Activated CD8-positive, alpha-beta memory T cell treated with anti-CD3 and anti-CD28 coated beads, Interleukin-2, amount 50 U/mL, for 1 hour (primary cell): ENCODE measurements around the gene P2RY1.

ENCODE experiments used
- DNase-seq: peaks from one replicate; pipeline ENCODE4 v3.0.0-alpha.2; 2020; ENCODE audit errors: extremely low read depth

P2RY1 gene, protein sequence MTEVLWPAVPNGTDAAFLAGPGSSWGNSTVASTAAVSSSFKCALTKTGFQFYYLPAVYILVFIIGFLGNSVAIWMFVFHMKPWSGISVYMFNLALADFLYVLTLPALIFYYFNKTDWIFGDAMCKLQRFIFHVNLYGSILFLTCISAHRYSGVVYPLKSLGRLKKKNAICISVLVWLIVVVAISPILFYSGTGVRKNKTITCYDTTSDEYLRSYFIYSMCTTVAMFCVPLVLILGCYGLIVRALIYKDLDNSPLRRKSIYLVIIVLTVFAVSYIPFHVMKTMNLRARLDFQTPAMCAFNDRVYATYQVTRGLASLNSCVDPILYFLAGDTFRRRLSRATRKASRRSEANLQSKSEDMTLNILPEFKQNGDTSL

DNA sequence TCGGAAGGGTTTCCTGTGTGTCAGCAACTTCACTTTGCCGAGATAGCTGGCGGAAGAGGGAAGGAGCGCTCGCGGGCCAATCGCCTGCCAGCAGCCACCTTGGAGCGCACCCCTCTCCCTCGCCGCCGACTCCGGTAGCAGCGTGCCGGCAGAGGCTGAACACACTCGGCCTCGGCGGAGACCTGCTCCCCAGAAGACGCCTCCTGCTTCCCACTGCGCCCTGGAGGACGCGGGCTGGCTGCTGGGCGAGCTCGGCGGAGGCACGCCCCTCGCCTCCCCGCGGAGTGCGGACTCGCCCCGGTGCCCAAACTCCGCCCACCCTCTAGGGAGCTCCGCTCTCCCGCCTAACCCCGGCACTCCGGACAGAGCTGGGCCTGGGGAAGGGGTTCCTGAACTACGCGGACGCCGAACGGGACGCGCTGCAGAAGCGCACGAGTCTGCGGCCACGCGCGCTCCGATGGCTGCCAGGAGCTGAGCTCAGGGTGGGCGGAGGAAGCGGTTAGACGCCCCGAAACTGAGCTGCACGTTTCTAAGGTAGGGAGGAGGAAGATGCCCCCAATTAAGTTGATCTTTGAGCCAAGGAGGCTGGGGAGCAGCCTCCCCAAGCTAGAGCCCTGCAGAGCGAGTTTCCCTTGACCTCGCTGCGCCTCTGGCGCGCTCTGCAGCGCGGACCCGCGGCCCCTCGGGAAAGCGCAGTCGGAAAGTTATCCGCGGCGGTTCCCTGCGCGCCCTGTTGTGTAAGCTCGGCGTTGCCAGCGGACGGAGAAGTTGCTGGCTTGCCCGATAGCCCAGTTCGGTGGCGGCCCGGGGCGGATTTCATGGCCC, at the start of gene P2RY1:
Gene P2RY1 (plus strand): TSS at position 356 of the 825 bp plus-strand sequence. CDS start 652 bp downstream, outside the sequence.
- no peak for DNase-seq

DNA sequence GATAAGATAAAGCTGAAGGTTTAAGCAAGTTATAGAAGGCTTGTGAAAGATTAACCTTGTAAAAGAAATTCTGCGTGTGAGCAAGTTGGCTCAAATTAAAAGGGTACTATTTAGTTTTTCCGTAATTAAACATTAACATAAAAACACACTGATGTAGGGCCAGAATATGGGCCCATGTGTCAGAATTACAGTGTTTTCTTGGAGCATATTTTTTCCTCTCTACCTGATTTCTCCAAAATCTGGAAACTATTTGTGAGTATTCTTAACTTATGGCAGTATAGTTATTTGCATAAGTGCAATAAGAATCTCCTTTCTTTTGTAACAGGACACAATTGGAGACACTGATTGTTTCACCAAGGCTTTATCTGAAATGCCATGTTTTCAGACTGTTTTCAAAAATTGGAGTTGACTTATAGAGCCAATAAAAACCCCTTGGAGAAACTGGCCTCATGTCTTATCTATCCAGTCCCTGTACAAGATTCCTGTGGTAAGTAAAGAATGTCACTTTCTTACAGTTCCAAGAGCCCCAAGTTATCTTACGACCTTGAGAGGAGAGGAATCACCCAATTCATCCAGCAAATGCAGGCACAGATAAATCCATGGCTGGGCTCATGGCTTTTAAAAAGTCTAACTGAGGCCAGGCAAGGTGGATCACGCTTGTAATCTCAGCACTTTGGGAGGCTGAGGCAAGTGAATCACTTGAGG, 47.8 kb upstream of the P2RY1 start:
- no peak for DNase-seq

DNA sequence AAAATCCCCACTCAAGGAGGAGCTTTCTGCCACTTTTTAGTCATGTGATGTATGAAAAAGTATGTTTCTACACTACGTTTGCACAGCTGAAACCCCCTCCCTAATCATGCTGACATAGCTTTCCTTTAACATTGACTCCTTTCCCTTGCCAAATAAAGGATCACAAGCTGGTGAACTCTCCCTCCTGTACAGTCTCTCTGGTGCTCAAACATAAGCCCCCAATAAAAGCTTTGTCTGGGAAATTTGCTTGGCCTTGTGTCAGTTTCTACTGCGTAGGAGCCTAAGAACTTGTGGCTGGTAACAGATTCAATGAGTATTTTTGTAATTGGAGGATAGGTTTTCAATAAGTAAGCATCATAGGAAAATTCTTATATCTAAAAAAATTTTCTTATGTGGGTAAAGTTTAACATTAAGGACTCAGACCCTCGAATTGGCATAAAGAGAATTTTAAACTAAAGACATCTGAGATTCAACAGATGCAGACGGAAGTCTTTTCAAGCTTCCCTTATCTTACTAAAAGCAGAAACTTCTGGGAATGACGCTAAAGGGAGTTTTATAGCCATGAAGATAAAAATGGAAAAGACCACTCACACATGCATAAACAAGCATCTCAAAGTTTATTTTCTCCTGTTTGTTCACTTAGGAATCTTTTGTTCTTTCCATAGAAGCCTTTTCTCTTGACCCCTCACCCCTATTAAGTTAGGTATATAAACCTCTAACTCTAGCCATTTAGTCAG, 44.1 kb upstream of the P2RY1 start:
- DNase-seq: no peak

DNA sequence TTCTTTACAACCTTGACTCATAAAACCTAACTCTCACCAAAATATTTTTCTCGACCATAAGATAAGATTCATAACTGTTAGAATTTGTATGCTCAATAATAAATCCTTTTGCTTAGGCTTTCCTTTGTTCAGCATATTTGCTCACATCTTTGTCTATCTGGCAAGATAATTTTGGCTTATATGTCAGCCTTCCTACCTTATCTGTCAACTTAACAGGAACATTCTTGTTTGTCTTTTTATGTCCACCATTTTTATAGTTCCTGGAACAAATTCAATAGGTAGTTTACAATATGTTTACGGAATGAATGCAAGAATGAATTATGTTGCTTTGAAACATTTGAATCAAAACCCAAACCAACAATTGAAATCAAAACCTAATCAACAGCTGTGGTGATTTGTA, 41.0 kb upstream of the P2RY1 start:
- DNase-seq: no peak

DNA sequence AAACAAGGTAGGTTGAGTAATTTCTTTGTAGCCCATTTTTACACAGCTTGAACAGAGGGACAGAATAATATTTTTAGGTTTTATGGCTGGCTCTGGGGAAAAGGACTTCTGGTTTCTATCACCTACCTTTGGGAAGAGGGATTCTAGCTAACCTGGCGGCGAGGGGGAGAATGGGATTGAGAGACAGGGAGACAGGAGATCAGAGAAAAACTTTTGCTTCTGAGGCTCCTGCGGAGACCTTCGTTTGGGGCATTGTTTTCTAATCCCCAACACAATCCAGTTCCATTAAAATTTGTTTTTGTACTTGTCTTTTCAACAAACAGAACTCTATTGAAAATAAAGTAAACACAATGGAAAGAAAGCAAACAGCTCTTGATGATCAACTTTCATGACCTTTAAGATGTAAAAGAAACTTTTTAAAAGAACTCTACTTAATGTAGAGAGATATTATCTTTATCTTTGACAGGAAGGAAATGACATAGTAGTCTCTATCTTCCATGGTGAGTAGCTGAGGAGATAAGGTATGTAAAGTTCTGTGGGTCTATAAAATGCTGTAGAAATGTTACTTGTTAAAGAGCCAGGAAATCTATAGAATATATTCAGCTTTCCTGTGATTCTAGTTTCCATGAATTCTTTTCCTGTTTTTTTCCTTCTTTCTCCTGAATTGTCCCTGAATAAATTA, 37.0 kb upstream of the P2RY1 start:
- no peak for DNase-seq

DNA sequence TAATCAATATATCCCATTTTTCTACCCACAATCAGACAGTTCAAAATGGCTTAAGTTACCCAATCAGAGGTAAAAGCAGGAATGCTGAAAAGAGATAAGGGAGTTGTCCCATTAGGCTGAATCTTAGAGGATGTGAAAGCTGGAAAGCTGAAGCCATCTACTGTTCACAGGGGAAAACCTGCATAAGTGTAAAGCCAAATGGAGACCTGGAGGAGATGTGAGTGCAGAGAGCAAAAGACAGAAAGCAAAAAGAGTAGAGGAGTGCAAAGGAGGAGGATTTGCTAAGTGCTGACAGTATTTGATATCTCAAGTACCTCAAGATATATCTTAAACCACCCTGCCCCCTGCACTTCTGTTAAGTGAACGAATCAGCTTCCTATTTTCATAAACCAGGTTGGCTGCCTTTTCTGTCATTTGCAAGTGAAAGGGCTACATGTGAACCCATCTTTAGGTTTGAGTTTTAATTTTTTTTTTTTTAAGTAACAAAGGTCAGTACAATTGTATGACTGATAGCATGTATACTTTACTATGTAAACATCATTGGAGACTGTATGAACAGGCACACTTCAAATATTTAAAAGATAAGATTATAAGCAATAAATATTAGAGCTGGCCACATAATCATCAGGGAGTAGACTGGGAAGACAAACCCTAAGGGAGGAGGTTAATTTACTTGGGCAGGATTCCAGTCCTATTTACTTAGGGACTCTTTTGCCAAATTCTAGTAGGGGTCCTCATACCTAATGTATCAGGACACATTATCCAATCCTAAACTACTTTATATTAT, 22.8 kb upstream of the P2RY1 start:
- DNase-seq: no peak

DNA sequence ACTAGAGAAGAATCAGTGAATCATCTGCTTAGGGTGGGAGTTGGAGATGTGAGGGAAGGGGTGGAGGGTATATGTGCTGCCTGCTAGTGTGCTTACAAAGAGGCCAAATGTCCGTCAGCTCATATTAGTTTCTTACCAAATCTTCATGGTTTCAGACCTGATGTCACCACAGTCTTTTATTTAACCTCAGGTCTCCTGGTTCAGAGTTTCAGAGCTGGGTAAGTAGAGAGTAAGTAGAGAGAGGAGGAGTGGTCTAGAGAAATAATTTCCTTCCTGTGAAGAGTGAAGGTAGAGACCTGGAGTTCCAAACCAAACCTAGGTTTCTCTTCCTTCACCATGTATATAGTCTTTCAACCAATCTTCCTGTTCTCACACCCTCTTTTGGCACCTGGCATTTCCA, 17.5 kb upstream of the P2RY1 start:
- DNase-seq: no peak

DNA sequence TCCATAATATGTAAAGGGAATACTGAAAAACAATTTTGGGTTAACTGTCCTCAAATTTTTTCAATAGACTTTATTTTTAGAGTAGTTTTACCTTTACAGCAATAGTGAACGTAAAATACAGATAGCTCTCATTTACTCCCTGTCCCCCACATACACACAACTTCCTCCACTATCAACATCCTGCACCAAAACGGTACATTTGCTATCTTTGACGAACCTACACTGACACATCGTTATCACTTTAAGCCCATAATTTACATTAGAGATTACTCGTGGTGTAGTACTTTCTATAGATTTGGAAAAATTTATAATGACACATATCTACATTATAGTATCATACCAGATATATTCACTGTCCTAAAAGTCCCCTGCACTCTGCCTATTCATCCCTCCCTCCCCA, 16.9 kb upstream of the P2RY1 start:
- no peak for DNase-seq

DNA sequence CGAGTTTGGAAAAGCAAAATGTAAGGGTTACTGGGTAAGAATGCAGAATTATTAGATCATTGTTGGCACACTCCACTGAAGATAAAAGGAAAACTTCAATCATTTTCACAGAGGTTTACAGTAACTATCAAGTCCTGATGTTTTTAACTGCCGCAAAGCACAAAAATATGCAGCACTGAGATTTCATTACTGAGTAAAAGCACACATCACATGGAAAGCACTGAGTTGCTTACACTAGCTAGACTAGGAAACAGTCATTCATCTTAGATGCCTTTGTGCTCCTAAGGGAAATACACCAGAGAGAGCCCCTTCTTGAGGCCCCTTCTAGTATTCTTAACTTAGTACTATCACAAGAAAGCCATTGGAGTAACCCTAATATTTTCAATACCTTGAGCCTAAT, 11.8 kb upstream of the P2RY1 start:
- no peak for DNase-seq

DNA sequence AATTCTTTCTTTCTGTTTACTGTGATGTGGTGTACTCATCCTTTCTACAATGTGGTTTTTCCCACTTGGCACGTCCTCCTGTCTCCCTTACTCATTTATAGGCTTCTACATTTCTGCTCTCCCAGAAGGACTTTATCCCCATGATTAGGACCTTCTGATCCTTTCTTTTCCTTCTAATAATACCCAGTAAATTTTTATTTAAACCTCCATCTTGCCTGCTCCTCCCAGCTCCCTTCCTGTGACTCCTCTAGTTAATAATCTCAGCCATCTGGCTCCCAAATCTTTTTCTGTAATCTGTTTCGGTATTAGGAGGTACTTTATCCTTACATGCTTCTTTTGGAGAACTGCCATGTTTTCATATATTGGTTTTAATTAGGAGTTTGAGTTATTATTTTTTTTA, 11.2 kb upstream of the P2RY1 start:
- no peak for DNase-seq

DNA sequence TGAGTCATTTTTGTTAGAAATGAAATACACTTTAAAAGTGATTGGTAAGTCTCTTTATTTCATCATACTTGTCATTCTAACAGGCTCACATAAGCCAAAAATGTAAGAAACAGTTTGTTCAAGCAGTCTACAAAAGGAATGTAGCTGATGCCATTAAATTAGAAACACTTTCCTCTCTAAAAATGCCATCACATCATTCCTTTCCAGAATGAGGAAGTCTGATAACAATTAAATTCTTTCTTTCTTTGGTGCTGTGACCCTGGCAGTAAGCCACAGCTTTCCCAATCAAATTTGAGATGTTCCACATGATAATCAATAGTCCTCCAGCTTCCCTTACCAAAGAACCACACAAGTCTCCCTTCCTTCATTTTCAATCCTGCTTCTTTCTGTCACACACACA, 9.4 kb upstream of the P2RY1 start:
- no peak for DNase-seq

DNA sequence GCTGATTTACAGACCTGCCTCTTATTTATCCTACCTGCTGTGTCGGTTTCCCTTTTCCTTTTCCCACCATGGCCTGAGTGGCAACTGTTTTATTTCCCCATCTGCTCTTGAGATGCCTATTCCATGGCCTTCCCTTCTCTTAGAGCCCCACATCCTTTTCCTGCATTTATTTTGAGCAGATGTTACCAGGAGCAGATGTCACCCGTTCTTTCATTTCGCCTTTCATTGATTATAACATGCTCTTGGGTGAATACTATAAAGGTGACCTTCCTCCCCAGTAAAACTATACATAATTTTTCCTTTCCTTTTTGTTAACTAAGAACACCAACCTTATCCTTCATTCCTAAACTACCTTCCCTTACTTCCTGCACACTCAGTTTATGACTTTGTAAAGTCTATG, 8.5 kb upstream of the P2RY1 start:
- no peak for DNase-seq

DNA sequence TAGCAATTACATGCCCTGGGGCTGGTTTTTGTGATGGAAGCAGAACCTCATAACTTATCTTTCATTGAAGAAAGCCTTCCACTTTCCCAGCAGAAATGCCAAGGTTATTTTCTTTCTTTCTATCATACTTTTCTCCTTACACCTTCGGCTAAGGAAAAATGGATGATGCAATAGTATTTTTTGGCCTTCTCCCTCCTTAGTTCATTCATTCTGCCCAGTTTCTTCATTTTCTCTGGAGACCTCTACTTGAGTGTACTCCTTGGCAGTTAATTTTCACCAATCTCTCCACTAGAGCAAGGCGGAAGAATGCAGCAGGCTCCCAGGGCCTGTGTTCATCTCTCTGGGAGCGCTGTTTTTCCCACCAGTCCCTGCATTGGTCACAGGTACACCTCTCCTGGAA, 7.6 kb upstream of the P2RY1 start:
- DNase-seq: no peak

DNA sequence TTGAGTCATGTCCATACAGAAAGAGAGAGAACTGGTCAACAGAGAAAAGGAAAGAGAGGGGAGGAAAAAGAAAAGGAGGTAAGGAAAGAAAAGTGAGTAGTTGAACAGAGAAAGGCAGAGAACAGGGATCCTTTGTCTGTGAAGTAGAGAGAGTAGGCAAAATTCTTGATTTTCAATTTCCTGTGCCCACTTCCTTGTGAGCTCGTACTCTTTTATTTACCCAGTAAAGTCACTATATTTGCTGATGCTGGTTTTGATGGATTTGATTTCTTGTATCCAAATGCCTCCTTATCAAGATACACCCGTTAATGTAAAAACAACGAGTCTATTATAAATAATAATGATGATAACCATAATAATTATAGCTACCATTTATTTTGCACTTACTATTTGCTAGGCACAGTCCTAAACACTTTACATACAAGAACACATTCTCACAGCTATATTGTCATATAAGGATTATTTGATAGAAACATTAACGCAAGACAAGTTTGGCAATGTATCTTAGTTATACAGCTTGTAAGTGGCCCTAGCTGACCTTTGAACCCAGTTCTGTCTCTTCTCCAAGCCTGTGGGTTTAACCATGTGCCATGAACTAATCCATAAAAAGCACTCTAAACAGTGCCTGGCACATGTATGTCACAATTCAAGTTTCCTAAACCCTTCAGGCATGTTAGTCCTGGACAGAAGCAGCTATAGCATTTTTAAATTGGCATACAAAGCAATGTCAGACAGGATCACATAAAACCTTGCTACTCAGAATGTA, 6.7 kb upstream of the P2RY1 start:
- DNase-seq: no peak

DNA sequence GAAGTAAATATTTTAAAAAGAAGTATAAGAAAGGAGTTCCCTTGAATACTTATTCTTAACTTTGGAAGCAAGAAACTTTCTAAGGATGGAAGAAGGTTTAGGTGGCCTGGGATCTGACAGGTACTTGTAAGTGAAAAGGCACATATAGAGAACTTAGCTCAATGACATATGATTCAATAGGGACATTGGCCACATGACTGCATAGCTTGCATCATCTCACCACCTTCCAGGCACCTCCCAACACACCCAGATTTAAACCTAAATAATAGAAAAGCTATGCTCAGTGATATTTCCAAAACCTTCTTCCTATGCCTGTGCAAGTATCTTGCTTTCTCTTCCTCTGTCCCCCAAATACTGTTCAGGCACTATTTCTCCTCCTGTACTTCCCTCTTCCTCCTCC, 4.7 kb upstream of the P2RY1 start:
- DNase-seq: no peak

DNA sequence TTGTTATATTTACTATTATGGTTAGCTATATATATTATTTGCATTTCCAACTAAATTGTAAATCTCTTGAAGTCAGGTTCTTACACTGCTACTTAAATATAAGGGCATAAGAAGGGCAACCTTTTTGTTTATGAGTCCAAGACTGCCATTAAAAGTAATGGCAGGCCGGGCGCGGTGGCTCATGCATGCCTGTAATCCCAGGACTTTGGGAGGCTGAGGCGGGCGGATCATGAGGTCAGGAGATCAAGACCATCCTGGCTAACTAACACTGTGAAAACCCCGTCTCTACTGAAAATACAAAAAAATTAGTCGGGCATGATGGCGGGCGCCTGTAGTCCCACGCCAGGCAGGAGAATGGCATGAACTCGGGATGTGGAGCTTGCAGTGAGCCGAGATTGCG, 2.9 kb upstream of the P2RY1 start:
- no peak for DNase-seq

DNA sequence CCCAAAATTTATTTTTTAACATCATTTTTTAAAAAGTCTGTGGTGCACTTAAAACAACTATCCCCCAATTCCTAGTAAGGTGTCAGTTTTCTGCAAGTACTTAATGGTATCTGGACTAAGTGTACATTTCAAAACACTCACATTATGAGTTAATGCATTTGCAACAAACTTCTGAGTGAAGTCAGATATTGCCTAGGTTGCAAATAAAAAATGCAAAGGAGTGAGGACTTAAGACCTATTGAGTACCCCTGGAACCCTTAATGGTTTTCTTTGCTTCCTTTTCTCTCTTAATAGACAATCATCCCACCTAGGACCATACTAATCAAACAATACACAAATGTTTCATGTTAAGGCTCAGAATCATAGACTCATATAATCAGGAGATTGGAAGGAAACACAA, 1.8 kb upstream of the P2RY1 start:
- no peak for DNase-seq

DNA sequence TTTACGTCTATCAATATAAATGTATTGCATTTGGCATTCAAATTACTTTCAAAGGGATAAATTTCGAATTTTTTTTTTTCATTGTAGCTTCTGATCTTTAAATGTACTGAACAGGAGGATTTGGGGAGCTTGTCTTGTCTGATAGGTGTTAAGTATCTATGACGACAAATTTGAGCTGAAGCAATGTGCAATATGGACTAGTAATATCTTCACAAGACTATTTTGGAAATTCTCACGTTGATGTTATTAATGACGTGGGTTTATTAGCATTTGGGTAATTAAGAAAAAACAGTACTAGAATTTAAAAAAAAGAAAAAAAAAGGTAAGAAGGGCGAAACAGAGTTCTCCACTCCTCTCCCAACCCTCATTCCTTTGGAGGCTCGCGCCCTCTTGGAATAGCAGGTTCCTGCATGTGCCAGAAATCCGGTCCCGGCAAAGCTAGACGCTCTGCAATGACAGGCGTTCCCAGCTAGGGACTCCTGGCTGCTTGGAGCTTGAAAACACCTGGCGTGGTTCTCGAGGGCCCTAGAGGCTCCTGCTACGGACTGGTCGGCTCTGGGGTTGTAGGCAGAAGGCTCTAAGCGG, 648 bp upstream of the P2RY1 start:
- DNase-seq: no peak

DNA sequence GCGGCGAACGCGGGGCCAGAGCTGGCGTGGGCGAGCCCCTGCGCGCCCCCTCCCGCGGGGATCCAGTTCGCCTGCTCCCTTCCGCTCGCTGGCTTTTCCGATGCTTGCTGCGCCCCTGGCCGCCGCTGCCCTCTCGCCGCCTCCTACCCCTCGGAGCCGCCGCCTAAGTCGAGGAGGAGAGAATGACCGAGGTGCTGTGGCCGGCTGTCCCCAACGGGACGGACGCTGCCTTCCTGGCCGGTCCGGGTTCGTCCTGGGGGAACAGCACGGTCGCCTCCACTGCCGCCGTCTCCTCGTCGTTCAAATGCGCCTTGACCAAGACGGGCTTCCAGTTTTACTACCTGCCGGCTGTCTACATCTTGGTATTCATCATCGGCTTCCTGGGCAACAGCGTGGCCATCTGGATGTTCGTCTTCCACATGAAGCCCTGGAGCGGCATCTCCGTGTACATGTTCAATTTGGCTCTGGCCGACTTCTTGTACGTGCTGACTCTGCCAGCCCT, 721 bp downstream of the P2RY1 start:
- no peak for DNase-seq
